ENCODE data around the gene CISTR.
A peak's percentile ranks its signal among the peaks of the same experiment; 100 is the strongest.
"Not testable (repeated sequence)": the region's sequence is repeated elsewhere in the genome, so short reads cannot be mapped to it uniquely, and the experiment has no call there.

The CISTR gene
- 0 to 0.13 (median 0) reads per million in 9 experiments for total RNA-seq

DNA sequence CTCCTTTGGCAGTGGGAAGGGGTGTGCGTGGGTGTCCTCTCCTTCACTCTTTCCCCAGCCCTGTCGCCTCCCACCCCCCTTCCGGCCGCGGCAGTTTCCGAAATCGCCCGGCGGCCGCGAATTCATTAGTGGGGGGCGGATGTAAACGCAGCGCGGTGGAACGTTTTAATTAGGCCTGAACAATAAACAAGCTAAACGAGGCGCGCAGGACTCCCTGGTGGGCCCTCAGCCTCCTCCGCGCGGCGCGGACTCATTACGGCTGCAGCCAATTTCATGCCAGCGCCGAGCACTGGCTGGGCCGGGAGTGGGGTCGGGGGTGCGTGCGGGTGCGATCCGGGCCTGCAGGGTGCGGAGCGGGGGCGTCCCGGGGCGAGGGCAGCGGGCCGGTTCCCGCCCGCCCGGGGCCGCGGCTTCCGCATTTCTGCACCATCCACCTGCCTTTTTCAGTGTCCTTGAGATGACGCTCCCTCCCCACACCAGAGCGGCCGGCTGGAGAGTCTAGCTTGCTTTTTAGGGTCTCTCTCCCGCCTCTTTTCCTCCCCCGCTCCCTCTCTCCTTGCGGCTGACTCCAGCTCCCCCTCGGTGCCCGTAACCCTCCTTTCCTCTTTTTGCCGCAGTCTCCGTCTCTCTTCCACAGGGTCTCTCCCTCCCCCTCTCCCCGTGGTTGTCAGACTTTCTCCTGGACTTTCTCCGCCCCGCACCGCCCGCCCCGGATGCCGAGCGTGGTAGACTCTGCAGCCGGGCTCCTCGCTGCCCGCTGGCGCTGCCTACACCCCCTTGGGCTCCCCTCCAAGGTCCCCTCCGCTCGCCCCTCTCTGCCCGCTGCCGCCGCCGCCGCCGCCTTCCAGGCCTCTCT is at the start of gene CISTR:
Gene CISTR, minus strand, starts transcription at position 644 of the 856 bp plus-strand sequence.
- peaks cover 3% of the 10 kb centered on the region for H3K36me3 Mint-ChIP-seq (ENCODE audit: insufficient read depth)
- H3K27ac Mint-ChIP-seq = no peak within 1 kb of the TSS
- DNase-seq (peak in 1 of 3 experiments; percentile 36), ATAC-seq (replicated peaks) (peak; percentile 47)
- H3K9me3 Mint-ChIP-seq = no peaks in the 10 kb centered on the region
- H3K4me1 Mint-ChIP-seq (ENCODE audit: low read depth in 2 of 2) = peaks cover 13 to 14% of the 10 kb centered on the region in 2 donors
- no peak within 1 kb of the TSS for H3K4me3 Mint-ChIP-seq
- H3K27me3 Mint-ChIP-seq = no peaks in the 10 kb centered on the region

DNA sequence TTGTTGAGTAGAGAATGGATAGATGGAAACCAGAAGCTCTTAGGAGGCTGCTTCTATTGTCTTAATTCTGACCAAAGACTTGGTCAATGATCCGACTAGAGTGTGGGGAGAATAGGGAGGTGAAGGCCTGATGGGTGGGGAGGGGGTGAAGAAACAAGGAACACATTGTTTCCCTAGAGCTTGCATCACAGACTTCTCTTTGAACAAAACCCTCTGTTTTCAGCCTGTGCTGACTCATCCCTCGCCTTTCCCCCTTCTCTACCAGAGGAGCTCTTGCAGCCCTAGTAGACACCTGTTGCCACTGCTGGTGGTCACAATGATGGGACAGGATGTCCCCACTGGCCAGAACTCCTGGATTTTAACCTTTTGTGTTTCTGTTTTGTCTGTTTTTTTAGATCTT is 46.8 kb upstream of the CISTR start:
- no peak for ATAC-seq (replicated peaks)
- H3K36me3 Mint-ChIP-seq (ENCODE audit: insufficient read depth) = no peaks in the 10 kb centered on the region
- no peak overlapping the region for H3K27ac Mint-ChIP-seq
- H3K4me3 Mint-ChIP-seq = no peak overlapping the region
- no peak for DNase-seq
- H3K27me3 Mint-ChIP-seq = peaks cover 70 to 79% of the 10 kb centered on the region in 2 donors
- H3K9me3 Mint-ChIP-seq = no peaks in the 10 kb centered on the region
- H3K4me1 Mint-ChIP-seq (ENCODE audit: low read depth in 2 of 2) = no peaks in the 10 kb centered on the region

DNA sequence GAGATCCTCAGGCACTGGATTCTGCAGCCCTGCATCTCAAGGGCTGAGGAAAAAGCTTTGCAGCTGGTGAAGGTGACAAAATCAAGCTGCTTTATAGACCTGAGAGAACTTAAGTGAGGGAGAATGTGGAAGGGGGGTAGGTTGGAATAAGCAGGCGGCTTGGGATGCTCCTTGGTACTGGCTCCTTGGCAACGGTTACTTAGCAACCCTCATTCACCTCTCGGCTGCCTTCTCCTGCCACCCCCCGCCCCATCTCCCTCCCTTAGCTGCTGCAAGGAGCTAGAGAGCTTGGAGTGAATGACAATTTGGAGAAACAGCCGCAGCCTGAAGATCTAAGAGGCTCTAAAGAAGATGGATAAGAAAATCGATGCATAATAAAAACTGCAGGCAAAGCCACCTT is 44.1 kb upstream of the CISTR start:
- ATAC-seq (replicated peaks) (no peak), DNase-seq (no peak)
- Mint-ChIP-seq H3K36me3 (ENCODE audit: insufficient read depth) (no peaks in the 10 kb centered on the region), H3K27ac (no peak overlapping the region), H3K4me1 (ENCODE audit: low read depth in 2 of 2) (no peaks in the 10 kb centered on the region), H3K4me3 (no peak overlapping the region), H3K27me3 (peaks cover 49 to 54% of the 10 kb centered on the region in 2 donors), H3K9me3 (no peaks in the 10 kb centered on the region)

DNA sequence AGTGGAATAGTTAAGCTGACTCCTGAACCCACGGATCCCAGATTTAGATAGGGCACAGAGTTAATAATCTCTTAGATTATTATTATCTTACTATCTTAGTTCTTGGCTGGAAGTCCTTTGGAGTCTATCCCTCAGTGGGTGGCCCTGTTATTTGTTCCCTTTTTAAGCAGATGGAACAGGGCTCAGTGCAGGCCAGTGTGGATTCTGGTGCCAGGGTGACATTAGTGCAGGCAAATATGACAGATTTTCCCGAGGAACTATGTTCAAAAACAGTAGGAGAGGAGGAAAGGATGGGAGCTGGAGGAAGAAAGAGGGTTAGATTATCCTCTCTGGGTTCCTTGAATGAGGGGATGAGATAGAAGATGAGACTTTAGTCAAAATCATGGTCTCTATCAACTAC is 41.4 kb upstream of the CISTR start:
- ATAC-seq (replicated peaks) (no peak), DNase-seq (no peak)
- Mint-ChIP-seq H3K4me1 (ENCODE audit: low read depth in 2 of 2) (no peaks in the 10 kb centered on the region), H3K36me3 (ENCODE audit: insufficient read depth) (no peaks in the 10 kb centered on the region), H3K27me3 (peaks cover 37 to 51% of the 10 kb centered on the region in 2 donors), H3K27ac (no peak overlapping the region), H3K4me3 (no peak overlapping the region), H3K9me3 (no peaks in the 10 kb centered on the region)

DNA sequence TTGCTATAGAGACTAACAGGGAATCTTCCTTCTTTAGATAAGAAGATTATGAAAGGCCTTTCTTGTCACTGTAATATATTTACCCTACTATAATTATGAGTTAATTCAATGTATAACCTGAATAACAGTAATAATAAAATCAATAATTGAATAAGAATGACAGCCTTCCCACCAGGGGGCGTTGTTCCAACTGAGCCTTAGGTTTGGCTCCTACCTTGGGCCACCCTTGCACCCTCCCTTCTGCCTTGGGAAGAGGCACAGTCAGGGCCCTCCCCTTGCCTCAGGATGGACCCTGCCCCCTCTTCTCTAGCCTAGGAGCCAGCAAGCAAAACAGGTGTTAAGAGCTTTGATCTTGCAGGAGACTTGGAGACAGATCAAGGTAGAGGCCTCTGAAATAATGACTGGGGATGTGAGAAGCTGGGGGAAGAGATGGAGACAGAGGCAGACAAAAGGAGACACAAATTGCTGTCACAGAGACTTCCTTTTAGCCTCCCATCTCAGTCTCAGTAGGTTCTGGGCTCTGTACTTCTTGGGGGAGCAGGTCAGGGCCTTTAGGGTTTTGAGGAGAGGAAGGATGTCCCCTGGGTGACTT is 40.1 kb upstream of the CISTR start:
- H3K4me1 Mint-ChIP-seq (ENCODE audit: low read depth in 2 of 2) = no peaks in the 10 kb centered on the region
- no peak overlapping the region for H3K27ac Mint-ChIP-seq
- H3K36me3 Mint-ChIP-seq (ENCODE audit: insufficient read depth) = no peaks in the 10 kb centered on the region
- DNase-seq (peak; percentile 23 to 31 (median 28)), ATAC-seq (replicated peaks) (no peak)
- no peaks in the 10 kb centered on the region for H3K9me3 Mint-ChIP-seq
- H3K27me3 Mint-ChIP-seq = peaks cover 27 to 42% of the 10 kb centered on the region in 2 donors
- H3K4me3 Mint-ChIP-seq = no peak overlapping the region

DNA sequence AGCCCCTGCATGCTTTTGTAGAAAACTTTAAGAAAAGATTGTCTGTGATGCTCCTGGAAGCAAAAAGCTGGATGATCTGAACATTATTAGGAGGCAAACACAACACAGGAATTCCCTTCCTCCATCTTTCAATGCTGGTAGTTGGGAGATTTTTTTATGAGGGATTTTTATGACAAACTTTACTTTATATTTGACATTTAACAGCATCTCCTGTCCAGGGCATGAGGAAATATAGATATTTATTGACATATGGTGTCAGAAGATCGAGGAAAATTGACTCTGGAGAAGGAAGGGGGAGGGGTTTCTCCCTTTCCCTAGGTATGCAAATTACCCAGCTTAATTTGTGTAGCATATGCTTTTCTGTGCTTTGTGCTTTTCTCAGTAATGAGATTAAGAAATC is 37.8 kb upstream of the CISTR start:
- DNase-seq (no peak), ATAC-seq (replicated peaks) (no peak)
- Mint-ChIP-seq H3K27ac (no peak overlapping the region), H3K4me1 (ENCODE audit: low read depth in 2 of 2) (no peaks in the 10 kb centered on the region), H3K36me3 (ENCODE audit: insufficient read depth) (no peaks in the 10 kb centered on the region), H3K9me3 (no peaks in the 10 kb centered on the region), H3K27me3 (peaks cover 37 to 52% of the 10 kb centered on the region in 2 donors), H3K4me3 (no peak overlapping the region)

DNA sequence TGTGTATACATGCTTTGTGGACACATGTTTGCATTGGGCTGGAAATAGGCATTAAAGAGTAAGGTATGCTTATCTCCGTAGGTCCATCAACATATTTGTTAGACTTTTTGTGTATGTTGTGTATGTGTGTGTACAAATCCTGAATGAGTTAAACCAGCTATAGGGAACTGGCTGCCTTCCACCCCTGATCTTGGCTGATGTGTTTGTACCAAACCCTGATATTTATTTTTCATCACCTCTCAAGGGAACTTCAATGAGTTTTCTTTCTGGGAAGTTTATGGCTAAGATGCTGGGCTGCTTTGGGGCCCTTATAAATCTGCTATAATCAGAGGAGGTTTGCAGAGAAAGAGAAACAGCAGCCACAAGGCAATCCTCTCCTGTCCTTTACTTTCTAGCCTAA is 37.1 kb upstream of the CISTR start:
- H3K27ac Mint-ChIP-seq = no peak overlapping the region
- no peak overlapping the region for H3K4me3 Mint-ChIP-seq
- no peaks in the 10 kb centered on the region for H3K9me3 Mint-ChIP-seq
- DNase-seq (no peak), ATAC-seq (replicated peaks) (no peak)
- H3K4me1 Mint-ChIP-seq (ENCODE audit: low read depth in 2 of 2) = no peaks in the 10 kb centered on the region
- H3K36me3 Mint-ChIP-seq (ENCODE audit: insufficient read depth) = no peaks in the 10 kb centered on the region
- H3K27me3 Mint-ChIP-seq = peaks cover 39 to 59% of the 10 kb centered on the region in 2 donors

DNA sequence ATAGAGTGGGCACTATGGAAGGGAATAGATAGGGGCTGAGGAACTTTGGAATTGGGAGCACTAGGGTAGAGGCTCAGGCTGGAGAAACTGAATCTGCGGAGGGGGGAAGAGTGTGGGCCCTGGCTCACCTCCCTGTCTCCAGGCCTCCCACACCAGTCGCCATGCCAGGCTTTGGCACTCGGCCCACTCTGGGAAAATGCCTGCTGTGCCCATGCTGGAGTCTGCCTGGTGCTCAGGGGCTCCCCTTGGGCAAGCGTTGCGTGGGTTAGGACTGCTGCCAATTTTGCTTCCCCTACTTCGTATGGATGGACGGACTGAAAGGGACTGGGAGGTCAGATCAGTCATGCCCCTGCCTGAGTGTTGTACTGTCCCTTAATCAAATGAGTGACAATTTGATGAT is 34.6 kb upstream of the CISTR start:
- H3K27me3 Mint-ChIP-seq = peaks cover 55 to 84% of the 10 kb centered on the region in 2 donors
- H3K4me1 Mint-ChIP-seq (ENCODE audit: low read depth in 2 of 2) = no peaks in the 10 kb centered on the region
- no peaks in the 10 kb centered on the region for H3K36me3 Mint-ChIP-seq (ENCODE audit: insufficient read depth)
- DNase-seq = no peak
- no peak for ATAC-seq (replicated peaks)
- H3K4me3 Mint-ChIP-seq = no peak overlapping the region
- H3K9me3 Mint-ChIP-seq = no peaks in the 10 kb centered on the region
- H3K27ac Mint-ChIP-seq = no peak overlapping the region

DNA sequence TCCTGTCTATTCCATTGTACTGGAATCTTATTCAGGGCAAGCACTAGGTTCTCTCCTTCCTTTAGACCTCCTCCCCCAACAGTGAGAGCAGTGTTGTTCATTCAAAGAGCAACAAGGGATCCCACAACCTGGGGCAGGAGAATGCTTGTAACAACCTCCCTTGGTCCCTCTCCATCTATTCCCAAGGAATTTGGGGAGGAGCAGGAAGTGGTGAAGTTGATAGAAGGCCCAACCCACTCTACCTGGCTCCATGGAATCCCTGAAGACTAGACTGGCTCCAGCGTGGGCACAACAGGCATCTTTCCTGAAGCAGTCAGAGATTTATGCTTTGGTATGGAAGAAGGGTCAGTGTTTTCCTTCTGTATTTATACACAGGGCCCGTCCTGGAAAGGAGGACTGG is 33.4 kb upstream of the CISTR start:
- Mint-ChIP-seq H3K9me3 (no peaks in the 10 kb centered on the region), H3K4me1 (ENCODE audit: low read depth in 2 of 2) (no peaks in the 10 kb centered on the region), H3K27ac (no peak overlapping the region), H3K36me3 (ENCODE audit: insufficient read depth) (no peaks in the 10 kb centered on the region), H3K27me3 (peaks cover 60 to 89% of the 10 kb centered on the region in 2 donors), H3K4me3 (no peak overlapping the region)
- ATAC-seq (replicated peaks) (no peak), DNase-seq (no peak)

DNA sequence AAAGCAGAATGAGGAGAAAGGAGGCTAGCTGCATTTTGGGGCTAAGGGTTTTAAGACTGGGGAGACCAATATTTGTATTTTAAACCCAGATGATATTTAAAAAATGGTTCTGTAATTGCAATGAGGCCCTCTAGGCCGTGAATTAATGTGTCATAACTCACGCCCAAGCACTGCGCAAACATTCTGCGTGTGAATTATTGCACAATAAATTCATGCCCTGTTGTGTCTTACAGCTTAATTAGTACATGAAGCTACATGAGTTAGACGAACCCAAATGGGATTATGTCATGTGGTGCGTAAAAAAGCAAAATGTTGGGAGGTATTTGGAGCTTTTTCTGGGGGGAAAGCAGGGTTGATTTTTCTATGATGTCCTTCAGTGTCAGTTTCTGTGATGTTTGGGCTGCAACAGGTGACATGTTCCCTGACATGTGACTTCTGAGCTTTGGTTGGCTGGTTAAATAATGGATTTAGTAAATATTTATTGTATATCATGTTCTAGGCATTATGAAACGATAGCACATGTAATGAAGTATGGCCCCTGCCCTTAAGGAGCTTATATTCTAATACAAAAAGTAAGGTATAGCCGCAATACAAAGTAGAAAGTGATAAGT is 30.4 kb upstream of the CISTR start:
- no peaks in the 10 kb centered on the region for H3K4me1 Mint-ChIP-seq (ENCODE audit: low read depth in 2 of 2)
- peaks cover 59 to 71% of the 10 kb centered on the region in 2 donors for H3K27me3 Mint-ChIP-seq
- no peaks in the 10 kb centered on the region for H3K9me3 Mint-ChIP-seq
- H3K36me3 Mint-ChIP-seq (ENCODE audit: insufficient read depth) = no peaks in the 10 kb centered on the region
- no peak overlapping the region for H3K27ac Mint-ChIP-seq
- no peak overlapping the region for H3K4me3 Mint-ChIP-seq
- ATAC-seq (replicated peaks) (no peak), DNase-seq (no peak)

DNA sequence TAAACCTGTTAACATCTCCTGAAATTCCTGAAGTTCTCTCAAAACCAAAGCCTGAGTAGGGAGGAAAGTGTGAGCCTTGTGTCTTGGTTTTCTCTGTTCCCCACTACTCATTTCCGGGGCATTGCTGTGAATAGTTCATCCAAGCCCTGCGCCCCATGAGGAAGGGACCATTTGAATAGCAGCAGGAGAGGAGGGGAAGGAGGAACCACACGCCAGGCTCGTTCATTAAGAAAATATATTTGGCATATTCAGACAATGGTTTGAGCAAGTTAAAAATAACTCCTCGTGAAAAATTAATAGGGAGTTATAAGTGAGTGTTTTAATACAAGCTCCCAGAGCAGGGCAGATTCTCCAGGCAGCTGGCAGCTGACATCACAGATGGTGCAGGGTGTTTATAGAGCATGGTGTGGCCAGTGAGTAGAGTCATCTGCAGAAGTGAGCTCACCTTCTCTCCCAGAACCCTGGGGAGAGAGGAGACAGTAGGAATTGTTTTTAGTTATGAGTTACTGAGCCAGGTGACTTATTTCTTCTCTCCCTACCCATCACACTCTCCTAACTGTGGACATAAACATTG is 29.5 kb upstream of the CISTR start:
- DNase-seq (no peak), ATAC-seq (replicated peaks) (no peak)
- Mint-ChIP-seq H3K9me3 (no peaks in the 10 kb centered on the region), H3K27me3 (peaks cover 57 to 66% of the 10 kb centered on the region in 2 donors), H3K36me3 (ENCODE audit: insufficient read depth) (no peaks in the 10 kb centered on the region), H3K4me1 (ENCODE audit: low read depth in 2 of 2) (no peaks in the 10 kb centered on the region), H3K4me3 (no peak overlapping the region), H3K27ac (no peak overlapping the region)

DNA sequence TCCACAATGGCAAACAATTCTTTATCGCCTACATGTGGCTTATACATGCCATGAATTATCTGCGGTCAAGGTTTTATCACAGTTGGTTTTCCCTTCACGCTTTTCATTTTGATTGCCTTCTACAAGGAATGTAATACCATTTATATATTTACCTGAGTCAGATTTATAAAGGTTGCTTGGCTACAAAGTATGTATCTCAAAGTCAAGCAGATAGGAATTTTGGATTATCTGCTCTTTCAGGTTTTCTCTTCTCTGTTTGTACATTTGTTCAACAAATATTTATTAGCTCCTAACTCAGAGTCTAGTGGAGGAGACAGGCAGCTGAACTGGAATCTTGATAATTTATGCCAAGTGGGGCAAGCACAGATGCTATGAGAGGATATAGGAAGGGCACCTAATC is 28.5 kb upstream of the CISTR start:
- Mint-ChIP-seq H3K4me3 (no peak overlapping the region), H3K27me3 (peaks cover 56 to 66% of the 10 kb centered on the region in 2 donors), H3K4me1 (ENCODE audit: low read depth in 2 of 2) (no peaks in the 10 kb centered on the region), H3K27ac (no peak overlapping the region), H3K36me3 (ENCODE audit: insufficient read depth) (no peaks in the 10 kb centered on the region), H3K9me3 (no peaks in the 10 kb centered on the region)
- DNase-seq = no peak
- no peak for ATAC-seq (replicated peaks)

DNA sequence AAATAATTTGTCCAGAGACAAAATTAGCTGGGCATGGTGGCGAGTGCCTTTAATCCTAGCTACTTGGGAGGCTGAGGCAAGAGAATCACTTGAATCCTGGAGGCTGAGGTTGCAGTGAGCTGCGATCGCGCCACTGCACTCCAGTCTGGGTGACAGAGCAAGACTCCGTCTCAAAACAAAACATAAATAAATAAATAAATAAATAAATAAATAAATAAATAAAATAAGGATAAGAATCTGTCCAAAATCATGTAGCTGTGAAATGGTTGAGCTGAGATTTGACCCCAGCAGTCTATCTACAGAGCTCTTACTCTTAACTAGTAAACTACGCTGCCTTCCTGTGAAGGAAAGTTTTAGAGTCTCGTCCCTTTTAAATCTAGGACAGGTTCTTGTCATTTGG is 27.9 kb upstream of the CISTR start:
- H3K27me3 Mint-ChIP-seq = peaks cover 50 to 66% of the 10 kb centered on the region in 2 donors
- not testable (repeated sequence) for H3K27ac Mint-ChIP-seq; DNase-seq; H3K36me3 Mint-ChIP-seq (ENCODE audit: insufficient read depth); H3K4me1 Mint-ChIP-seq (ENCODE audit: low read depth in 2 of 2); ATAC-seq (replicated peaks); H3K4me3 Mint-ChIP-seq; H3K9me3 Mint-ChIP-seq
